DOHH2 (cell line): ENCODE results near the gene SLC6A13.

ENCODE experiments used
- H3F3A ChIP-seq: fragments of 200-600 bp; sonication (generic), shearing (Covaris generic); 2 replicates; pipeline ENCODE4 v1.6.0; 2016; ENCODE audit warnings: antibody characterized with exemption, mild to moderate bottlenecking; ENCODE audit not compliant: control insufficient read depth, insufficient read depth
- H3K27ac ChIP-seq: fragments of 200-600 bp; sonication (generic); 2 replicates; pipeline ENCODE4 v1.5.1; 2014; ENCODE audit warnings: low read depth, mild to moderate bottlenecking, low read length, moderate library complexity
- H3K27me3 ChIP-seq: fragments of 200-600 bp; sonication (generic); 2 replicates; pipeline ENCODE4 v1.6.1; 2014; ENCODE audit warnings: mild to moderate bottlenecking, low read length, mixed read lengths; ENCODE audit not compliant: control insufficient read depth
- H3K36me3 ChIP-seq: fragments of 200-600 bp; sonication (generic); 2 replicates; pipeline ENCODE4 v1.6.1; 2014; ENCODE audit warnings: mild to moderate bottlenecking, low read length, moderate library complexity, mixed read lengths; ENCODE audit not compliant: control insufficient read depth
- H3K4me1 ChIP-seq: fragments of 200-600 bp; sonication (generic); 2 replicates; pipeline ENCODE4 v1.6.1; 2014; ENCODE audit warnings: mild to moderate bottlenecking, low read length, mixed read lengths; ENCODE audit not compliant: control insufficient read depth
- H3K4me2 ChIP-seq: fragments of 200-600 bp; sonication (generic); 2 replicates; pipeline ENCODE4 v1.6.0; 2014; ENCODE audit warnings: mild to moderate bottlenecking, low read length, moderate library complexity
- H3K4me3 ChIP-seq: fragments of 200-600 bp; sonication (generic); 2 replicates; pipeline ENCODE4 v1.5.1; 2014; ENCODE audit warnings: mild to moderate bottlenecking, low read length, mixed read lengths
- H3K79me2 ChIP-seq: fragments of 200-600 bp; sonication (generic); 2 replicates; pipeline ENCODE4 v1.6.1; 2014; ENCODE audit warnings: mild to moderate bottlenecking, low read length, mixed read lengths; ENCODE audit not compliant: control insufficient read depth
- H3K9me2 ChIP-seq: fragments of 200-600 bp; sonication (generic); replicated peaks from 2 replicates; pipeline ENCODE4 v1.6.1; 2014; ENCODE audit warnings: mild to moderate bottlenecking, low read length, mixed read lengths; ENCODE audit not compliant: control insufficient read depth
- H3K9me3 ChIP-seq: fragments of 200-600 bp; sonication (generic); 2 replicates; pipeline ENCODE4 v1.6.1; 2014; ENCODE audit warnings: antibody characterized with exemption, low read length, mixed read lengths; ENCODE audit not compliant: control insufficient read depth, insufficient read depth
- H4K20me1 ChIP-seq: fragments of 200-600 bp; sonication (generic); 2 replicates; pipeline ENCODE4 v1.6.0; 2014; ENCODE audit warnings: low read depth, mild to moderate bottlenecking, antibody characterized with exemption, low read length, moderate library complexity; ENCODE audit not compliant: control insufficient read depth, insufficient read depth
- EZH2phosphoT487 ChIP-seq: fragments of 200-600 bp; sonication (generic); IDR thresholded peaks from 2 replicates; pipeline ENCODE4 v1.6.1; 2017; ENCODE audit warnings: borderline replicate concordance, mild to moderate bottlenecking, antibody characterized with exemption, low read length, moderate library complexity, mixed read lengths
- TF ChIP-seq, protein P1 (sequence below): fragments of 200-600 bp; sonication (generic); IDR thresholded peaks from one replicate; pipeline ENCODE4 v1.5.1; 2014; ENCODE audit warnings: antibody characterized with exemption, mild to moderate bottlenecking, low read depth, low read length; ENCODE audit not compliant: poor library complexity, severe bottlenecking

The SLC6A13 gene

DNA sequence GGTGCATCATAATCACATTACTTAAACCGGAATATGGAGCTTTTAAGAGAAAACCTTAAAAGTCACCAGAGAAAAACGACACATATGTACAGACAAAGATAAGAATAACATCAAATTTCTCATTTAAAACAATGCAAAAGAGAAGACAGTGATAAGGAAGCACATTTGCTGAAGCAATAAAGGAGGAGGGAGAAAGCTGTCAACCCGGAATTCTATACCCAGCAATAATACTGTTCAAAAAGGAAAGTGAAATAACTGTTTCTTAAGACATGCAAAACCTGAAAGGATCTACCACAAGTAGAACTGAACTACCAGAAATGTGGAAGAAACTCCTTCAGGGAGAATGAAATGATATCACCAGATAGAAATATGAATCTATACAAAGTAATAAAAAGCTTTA, 15.4 kb downstream of the SLC6A13 start:
- Histone ChIP-seq H3K27ac (no peak overlapping the region), H3K9me3 (no peaks in the 10 kb centered on the region), H3K4me2 (no peak overlapping the region), H3K9me2 (no peaks in the 10 kb centered on the region), H3K4me1 (no peaks in the 10 kb centered on the region), H3K4me3 (no peak overlapping the region), H3F3A (no peaks in the 10 kb centered on the region), H3K36me3 (no peaks in the 10 kb centered on the region), H4K20me1 (no peaks in the 10 kb centered on the region), H3K79me2 (no peaks in the 10 kb centered on the region), H3K27me3 (0 out of 2 replicates have a peak, but pooled peaks cover 2% of the 10 kb centered on the region)
- TF ChIP-seq, protein P1, sequence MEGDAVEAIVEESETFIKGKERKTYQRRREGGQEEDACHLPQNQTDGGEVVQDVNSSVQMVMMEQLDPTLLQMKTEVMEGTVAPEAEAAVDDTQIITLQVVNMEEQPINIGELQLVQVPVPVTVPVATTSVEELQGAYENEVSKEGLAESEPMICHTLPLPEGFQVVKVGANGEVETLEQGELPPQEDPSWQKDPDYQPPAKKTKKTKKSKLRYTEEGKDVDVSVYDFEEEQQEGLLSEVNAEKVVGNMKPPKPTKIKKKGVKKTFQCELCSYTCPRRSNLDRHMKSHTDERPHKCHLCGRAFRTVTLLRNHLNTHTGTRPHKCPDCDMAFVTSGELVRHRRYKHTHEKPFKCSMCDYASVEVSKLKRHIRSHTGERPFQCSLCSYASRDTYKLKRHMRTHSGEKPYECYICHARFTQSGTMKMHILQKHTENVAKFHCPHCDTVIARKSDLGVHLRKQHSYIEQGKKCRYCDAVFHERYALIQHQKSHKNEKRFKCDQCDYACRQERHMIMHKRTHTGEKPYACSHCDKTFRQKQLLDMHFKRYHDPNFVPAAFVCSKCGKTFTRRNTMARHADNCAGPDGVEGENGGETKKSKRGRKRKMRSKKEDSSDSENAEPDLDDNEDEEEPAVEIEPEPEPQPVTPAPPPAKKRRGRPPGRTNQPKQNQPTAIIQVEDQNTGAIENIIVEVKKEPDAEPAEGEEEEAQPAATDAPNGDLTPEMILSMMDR: no peak
- TF ChIP-seq EZH2phosphoT487: no peak

DNA sequence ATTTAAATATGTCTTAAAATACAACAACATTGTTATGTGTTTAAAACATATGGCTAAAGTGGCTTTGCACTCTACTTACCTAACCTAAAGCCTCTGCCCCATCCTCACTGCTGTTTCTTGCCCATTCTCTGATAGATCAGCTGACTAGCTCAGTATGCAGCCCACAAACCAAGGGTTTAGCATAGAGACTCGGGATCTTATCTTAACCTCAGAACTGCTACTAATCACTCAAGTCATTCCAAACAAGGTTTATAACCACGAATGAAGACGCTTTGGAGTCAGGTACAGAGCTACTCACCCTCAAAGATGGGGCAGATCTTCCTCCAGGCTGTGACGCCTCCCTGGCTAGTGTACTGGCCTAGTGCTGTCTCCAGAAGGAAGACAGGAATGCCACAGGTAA, 19.3 kb downstream of the SLC6A13 start:
- Histone ChIP-seq H3K4me1 (no peaks in the 10 kb centered on the region), H3F3A (no peaks in the 10 kb centered on the region), H3K79me2 (no peaks in the 10 kb centered on the region), H3K27ac (no peak overlapping the region), H4K20me1 (no peaks in the 10 kb centered on the region), H3K9me3 (no peaks in the 10 kb centered on the region), H3K36me3 (no peaks in the 10 kb centered on the region), H3K27me3 (no peaks in the 10 kb centered on the region), H3K4me2 (no peak overlapping the region), H3K9me2 (no peaks in the 10 kb centered on the region), H3K4me3 (no peak overlapping the region)
- TF ChIP-seq EZH2phosphoT487: no peak
- TF ChIP-seq, protein P1: no peak

DNA sequence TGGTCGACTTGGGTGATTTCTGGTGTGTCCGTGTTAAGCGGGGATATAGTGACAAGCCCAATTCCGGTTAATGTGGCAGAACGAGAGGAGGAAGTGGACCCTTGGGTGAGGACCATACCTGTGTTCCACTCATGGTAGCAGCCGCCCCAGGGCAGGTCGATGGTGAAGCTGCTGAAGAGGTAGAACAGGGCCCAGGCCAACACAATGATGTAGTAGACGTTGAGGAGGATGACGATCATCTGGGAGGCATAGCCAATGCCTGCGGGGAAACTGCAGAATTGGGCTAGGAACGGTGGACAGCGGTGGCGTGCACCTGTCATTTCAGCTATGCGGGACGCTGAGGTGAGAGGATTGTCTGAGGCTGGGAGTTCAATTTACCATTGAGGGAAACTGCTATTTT, 20.1 kb downstream of the SLC6A13 start:
- no peak for TF ChIP-seq EZH2phosphoT487
- TF ChIP-seq, protein P1: no peak

GRCh38 chr12:241266-241665, 21.4 kb downstream of the SLC6A13 start:
- Histone ChIP-seq H3K9me3 (peaks cover 12% of the 10 kb centered on the region; the same call in 1 of the 2 replicates), H3F3A (no peaks in the 10 kb centered on the region), H3K27me3 (no peaks in the 10 kb centered on the region), H3K27ac (no peak overlapping the region), H3K9me2 (no peaks in the 10 kb centered on the region), H3K4me3 (no peak overlapping the region), H3K4me1 (no peaks in the 10 kb centered on the region), H3K4me2 (no peak overlapping the region), H3K36me3 (no peaks in the 10 kb centered on the region), H3K79me2 (no peaks in the 10 kb centered on the region), H4K20me1 (no peaks in the 10 kb centered on the region)
- TF ChIP-seq EZH2phosphoT487: no peak
- TF ChIP-seq, protein P1: no peak

More for the DNA sequence above, 20.1 kb downstream of the SLC6A13 start:
- Histone ChIP-seq H3K36me3 (no peaks in the 10 kb centered on the region), H4K20me1 (no peaks in the 10 kb centered on the region), H3K4me3 (no peak overlapping the region), H3K27ac (no peak overlapping the region), H3K4me1 (no peaks in the 10 kb centered on the region), H3K79me2 (no peaks in the 10 kb centered on the region), H3K9me3 (no peaks in the 10 kb centered on the region), H3K27me3 (no peaks in the 10 kb centered on the region), H3K4me2 (no peak overlapping the region), H3K9me2 (no peaks in the 10 kb centered on the region), H3F3A (no peaks in the 10 kb centered on the region)
